Measurements from ENCODE around the gene ZNF224. TPM values are rescaled to one million over a fixed set of nuclear protein-coding genes. Genes with fewer than 3 reads are reported as not detected.

Gene ZNF224
- total and polyA plus RNA-seq, 2 of the 4 experiments (the other 2 are of a cell fraction): 10.3 to 26.3 TPM

GRCh38 chr19:44113138-44113783 is 19.1 kb downstream of the ZNF224 start, which contains the start of gene ZNF225:
ZNF225 (plus strand) TSS chr19:44113399; CDS start chr19:44115828, 2,429 bp downstream.
- no peak within 1 kb of the TSS for H2BK15ac ChIP-seq (ENCODE audit: low read depth, low read length)
- H3K9ac ChIP-seq (ENCODE audit: low read depth, low read length): peak within 1 kb of the TSS; percentile 81
- H3K4ac ChIP-seq (ENCODE audit: low read depth, low read length): peak within 1 kb of the TSS; percentile 83
- no peak within 1 kb of the TSS for H2AK5ac ChIP-seq (ENCODE audit: low read depth, low read length)
- peak within 1 kb of the TSS; percentile 62 for H2BK5ac ChIP-seq (ENCODE audit: low read depth, low read length, poor library complexity, severe bottlenecking)
- POLR2A ChIA-PET (ENCODE audit: unreplicated experiment): no interaction called here
- no peaks in the 10 kb centered on the region for H4K20me1 ChIP-seq (ENCODE audit: insufficient read depth, low read length)
- peaks cover 3% of the 10 kb centered on the region for H3K9me3 ChIP-seq (ENCODE audit: control insufficient read depth, insufficient read depth, low read length)
- no TSS peak for BruUV-seq (replicated peaks)
- dilution Hi-C loops (cut with HindIII; ENCODE audit: low sequenced_read_pairs, unreplicated experiment) (no loop called here), in situ Hi-C loops (cut with MboI; ENCODE audit: low sequenced_read_pairs) (no loop called here), intact Hi-C loops (cut with micrococcal nuclease) (loop anchor here (2.0 to 5.0 kb wide), 2 partner anchors 52 to 99 kb away; partner anchors contain the start of genes ZNF226 and ZNF227)
- H2AFZ ChIP-seq (replicated peaks; ENCODE audit: low read length, poor library complexity): peak within 1 kb of the TSS; percentile 96
- peak within 1 kb of the TSS; percentile 75 for H3K23ac ChIP-seq (ENCODE audit: low read depth, low read length)
- H4K8ac ChIP-seq (ENCODE audit: low read depth in 2 of 2, low read length in 2 of 2): peak within 1 kb of the TSS; percentile 37 to 86
- peak within 1 kb of the TSS; percentile 74 for H3K27ac ChIP-seq (ENCODE audit: insufficient read depth, low read length)
- peak within 1 kb of the TSS; percentile 70 for H3K4me3 ChIP-seq (ENCODE audit: insufficient read depth, low read depth, low read length)
- no peaks in the 10 kb centered on the region for H3K27me3 ChIP-seq (ENCODE audit: control insufficient read depth, insufficient read depth, low read length)
- no peak within 1 kb of the TSS for H2BK120ac ChIP-seq (ENCODE audit: low read depth, low read length)
- no peaks in the 10 kb centered on the region for H3K9me1 ChIP-seq (ENCODE audit: insufficient read depth, low read length)
- peak within 1 kb of the TSS; percentile 48 for H3K56ac ChIP-seq (ENCODE audit: extremely low read depth, insufficient read depth, low read length)
- H2AK9ac ChIP-seq (replicated peaks; ENCODE audit: low read depth, low read length, poor library complexity): peak within 1 kb of the TSS; percentile 83
- H4K91ac ChIP-seq (ENCODE audit: insufficient read depth, low read depth, low read length): peak within 1 kb of the TSS; percentile 49; the same call in 1 of the 2 replicates
- ATAC-seq (ENCODE audit: low read depth) (peak; percentile 94), DNase-seq (peak; percentile 99)
- peak within 1 kb of the TSS; percentile 92 for H3K4me2 ChIP-seq (ENCODE audit: low read depth, low read length)
- H2BK20ac ChIP-seq (ENCODE audit: low read depth, low read length): no peak within 1 kb of the TSS
- peaks cover 4 to 28% of the 10 kb centered on the region in 2 experiments; a peak in 3 of 4 replicates for H3K79me1 ChIP-seq (ENCODE audit: low read depth in 1 of 2, low read length in 2 of 2)
- CTCF ChIA-PET: no interaction called here
- 0% methylated on average over 17 of the region's 44 CpGs; no CpG with 5 or more reads in 1 of the 2 experiments for WGBS, 2 experiments (ENCODE audit: extremely low coverage in 2 of 2, insufficient read length in 1 of 2)
- H3K14ac ChIP-seq (replicated peaks; ENCODE audit: low read depth, low read length): peak within 1 kb of the TSS; percentile 88
- H3K36me3 ChIP-seq (ENCODE audit: control insufficient read depth, insufficient read depth, low read length): peaks cover 9% of the 10 kb centered on the region
- peak within 1 kb of the TSS; percentile 66 for H4K5ac ChIP-seq (ENCODE audit: low read depth, low read length)
- TF ChIP-seq ELK1 (IDR thresholded peaks at IDR 0.05; ENCODE audit: borderline replicate concordance, low read depth, low read length): no peak
- peak; percentile 34 for TF ChIP-seq USF2 (IDR thresholded peaks at IDR 0.05; ENCODE audit: low read depth, low read length)
- TF ChIP-seq CEBPB (IDR thresholded peaks at IDR 0.05; ENCODE audit: low read depth, low read length): peak; percentile 53
- TF ChIP-seq BHLHE40 (IDR thresholded peaks at IDR 0.05; ENCODE audit: low read depth, low read length): no peak
- TF ChIP-seq FOS (IDR thresholded peaks at IDR 0.05; ENCODE audit: low read depth, low read length): no peak
- peak; percentile 65 for TF ChIP-seq POLR2A (IDR thresholded peaks at IDR 0.05; ENCODE audit: low read depth, low read length)
- peak; percentile 12; the same call in 1 of the 2 replicates for TF ChIP-seq MXI1 (IDR thresholded peaks at IDR 0.05; ENCODE audit: borderline replicate concordance, low read depth, low read length)
- H3K4me1 ChIP-seq (ENCODE audit: control insufficient read depth, insufficient read depth, low read length): no peaks in the 10 kb centered on the region
- peak within 1 kb of the TSS; percentile 26 for H3K18ac ChIP-seq (ENCODE audit: low read depth, low read length)

Data from IMR-90 (cell line).